Muscle of leg (tissue), 11 donors: ENCODE measurements around the gene CNPY1. TPM values are rescaled to one million over a fixed set of nuclear protein-coding genes. Genes with fewer than 3 reads are reported as not detected.
A peak's percentile ranks its signal among the peaks of the same experiment; 100 is the strongest.

Experiments used
- DNase-seq: peaks from one replicate; pipeline ENCODE4 v3.0.0; 2013
- H3K27ac ChIP-seq: one replicate; pipeline ENCODE4 v1.5.1; 2013; ENCODE audit warnings: mild to moderate bottlenecking, low read length, control low read depth
- H3K27me3 ChIP-seq: one replicate; pipeline ENCODE4 v1.6.1; 2013; ENCODE audit warnings: low read length; ENCODE audit not compliant: control insufficient read depth, insufficient read depth
- H3K36me3 ChIP-seq: one replicate; pipeline ENCODE4 v1.6.1; 2013; ENCODE audit warnings: low read length; ENCODE audit not compliant: control insufficient read depth, insufficient read depth
- H3K4me1 ChIP-seq: one replicate; pipeline ENCODE4 v1.6.1; 2013; ENCODE audit warnings: low read length; ENCODE audit not compliant: control insufficient read depth, insufficient read depth
- H3K4me3 ChIP-seq: one replicate; pipeline ENCODE4 v1.5.1; 2013; ENCODE audit warnings: low read length, control low read depth
- H3K9me3 ChIP-seq: replicated peaks from 2 replicates; pipeline ENCODE4 v1.6.1; 2013; ENCODE audit warnings: low read depth, low read length; ENCODE audit not compliant: control insufficient read depth
- WGBS: methylation state at CpG from one replicate; pipeline ENCODE4 v1.1.5; 2013; ENCODE audit warnings: missing lambda C conversion rate; ENCODE audit not compliant: insufficient coverage; 5-methylcytosine and 5-hydroxymethylcytosine counted together
- polyA plus RNA-seq, 8 donors: library from polyadenylated mRNA; unstranded; fragments of 120-200 nt; gene quantifications; one replicate each; pipeline versions ENCODE4 v1.2.1 to v1.2.3, GENCODE V29; 2013; ENCODE audit warnings: inconsistent platforms in 1 of 8, low replicate concordance in 1 of 8; ENCODE audit not compliant: insufficient read length in 8 of 8, insufficient read depth in 1 of 8
- total RNA-seq: library from RNA; stranded (reverse); fragments of 120-200 nt; gene quantifications from one replicate; pipeline ENCODE4 v1.2.4, GENCODE V29; 2013

CNPY1 gene
- total and polyA plus RNA-seq, 9 donors = 0.11 to 0.44 (median 0.18) TPM; not detected in 6

DNA sequence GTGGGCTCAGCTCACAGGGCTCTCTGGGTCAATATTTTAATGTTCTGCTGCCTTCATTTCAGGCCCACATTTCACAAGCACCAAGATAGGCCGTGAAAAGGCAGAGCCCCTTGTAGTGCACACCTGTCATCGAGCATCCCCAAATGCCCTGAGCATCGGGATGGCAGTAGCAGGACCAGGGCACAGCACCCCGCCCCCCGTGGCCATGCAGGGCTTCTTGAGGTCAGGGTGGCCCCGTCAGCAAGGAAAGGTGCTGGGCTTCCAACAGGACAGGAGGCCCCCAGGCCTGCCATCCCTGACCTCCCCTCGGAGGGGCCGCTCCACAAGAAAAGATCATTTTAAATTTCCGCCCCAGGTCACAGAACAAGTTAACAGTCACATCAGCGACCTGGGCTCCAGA lies 2.9 kb upstream of the CNPY1 start:
- H3K36me3 ChIP-seq = no peaks in the 10 kb centered on the region
- no peak for DNase-seq
- peaks cover 2% of the 10 kb centered on the region for H3K9me3 ChIP-seq
- H3K27ac ChIP-seq = no peak overlapping the region
- H3K4me3 ChIP-seq = no peak overlapping the region
- no peaks in the 10 kb centered on the region for H3K4me1 ChIP-seq
- H3K27me3 ChIP-seq = peaks cover 11% of the 10 kb centered on the region
- WGBS = 87% methylated on average over 9 of the region's 10 CpGs

- WGBS = 90% methylated on average over 7 of the region's 12 CpGs
- no peaks in the 10 kb centered on the region for H3K36me3 ChIP-seq
Observed at GRCh38 chr7:155547161-155547791, 917 bp upstream of the CNPY1 start.

DNA sequence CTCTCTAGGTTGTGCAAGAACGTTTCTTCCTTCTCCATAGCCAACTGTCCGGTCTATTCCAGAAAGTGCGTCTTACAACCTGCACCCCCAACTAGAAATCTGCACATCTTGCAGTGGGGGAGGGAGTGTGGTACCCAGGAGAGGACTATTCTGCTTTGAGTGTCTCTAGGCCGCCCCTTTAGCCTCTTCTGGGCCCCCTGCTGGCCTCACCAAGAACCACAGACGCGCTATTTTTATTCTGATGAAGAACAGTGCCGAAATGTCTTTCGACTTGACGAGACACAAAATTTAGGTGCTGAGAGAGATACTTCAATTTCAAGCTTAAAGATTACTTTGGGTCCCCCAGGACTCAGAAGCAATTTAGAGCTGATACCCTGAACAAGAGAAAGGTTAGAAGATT lies 1.0 kb downstream of the CNPY1 start:
- WGBS = 81% methylated on average over 6 of the region's 9 CpGs
- peaks cover 9% of the 10 kb centered on the region for H3K4me1 ChIP-seq
- peaks cover 16% of the 10 kb centered on the region for H3K27me3 ChIP-seq
- no peak overlapping the region for H3K4me3 ChIP-seq
- no peak for DNase-seq
- no peaks in the 10 kb centered on the region for H3K9me3 ChIP-seq
- no peak overlapping the region for H3K27ac ChIP-seq
- no peaks in the 10 kb centered on the region for H3K36me3 ChIP-seq

More at GRCh38 chr7:155547161-155547791, 917 bp upstream of the CNPY1 start:
- no peak for DNase-seq
- Histone ChIP-seq H3K4me3 (no peak overlapping the region), H3K9me3 (no peaks in the 10 kb centered on the region), H3K27me3 (peaks cover 11% of the 10 kb centered on the region), H3K27ac (no peak overlapping the region), H3K4me1 (peaks cover 9% of the 10 kb centered on the region)

DNA sequence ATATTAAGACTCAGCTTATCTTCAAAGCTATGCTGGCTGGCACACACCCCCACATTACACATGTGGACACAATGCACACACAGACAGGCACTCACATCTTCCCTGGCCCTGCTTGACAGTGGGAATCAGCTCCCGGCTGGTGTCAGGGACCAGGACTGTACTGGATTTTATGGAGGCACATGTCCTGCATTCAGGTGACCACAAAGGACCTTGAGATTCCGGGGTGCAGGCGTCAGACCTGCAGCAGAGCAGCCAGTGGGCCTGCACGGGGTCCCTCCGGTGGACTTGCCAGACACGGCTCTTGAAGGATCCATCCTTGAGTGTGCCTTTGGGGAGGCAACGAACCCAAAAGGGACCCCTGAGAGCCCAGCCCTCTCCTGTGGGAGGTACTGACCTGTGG lies 1.9 kb downstream of the CNPY1 start:
- H3K36me3 ChIP-seq = no peaks in the 10 kb centered on the region
- DNase-seq = no peak
- H3K4me1 ChIP-seq = peaks cover 9% of the 10 kb centered on the region
- H3K27ac ChIP-seq = no peak overlapping the region
- no peak overlapping the region for H3K4me3 ChIP-seq
- H3K27me3 ChIP-seq = peaks cover 16% of the 10 kb centered on the region
- no peaks in the 10 kb centered on the region for H3K9me3 ChIP-seq
- 82% methylated on average over 6 of the region's 7 CpGs for WGBS

- no peak overlapping the region for H3K4me3 ChIP-seq
- H3K27ac ChIP-seq = no peak overlapping the region
- H3K27me3 ChIP-seq = peaks cover 19% of the 10 kb centered on the region
- H3K4me1 ChIP-seq = peaks cover 9% of the 10 kb centered on the region
- DNase-seq = no peak
- 88% methylated on average over 8 of the region's 9 CpGs for WGBS
- no peaks in the 10 kb centered on the region for H3K9me3 ChIP-seq
- no peaks in the 10 kb centered on the region for H3K36me3 ChIP-seq
Observed at GRCh38 chr7:155543926-155544325, 2.4 kb downstream of the CNPY1 start.

- DNase-seq = peak; percentile 12
- Histone ChIP-seq H3K4me3 (no peak overlapping the region), H3K36me3 (no peaks in the 10 kb centered on the region), H3K4me1 (peaks cover 9% of the 10 kb centered on the region), H3K27me3 (peaks cover 24% of the 10 kb centered on the region), H3K27ac (no peak overlapping the region), H3K9me3 (no peaks in the 10 kb centered on the region)
- 69% methylated on average over 11 of the region's 21 CpGs for WGBS
Observed at GRCh38 chr7:155543011-155543876, 3.1 kb downstream of the CNPY1 start.

- Histone ChIP-seq H3K9me3 (no peaks in the 10 kb centered on the region), H3K27ac (no peak overlapping the region), H3K27me3 (peaks cover 29% of the 10 kb centered on the region), H3K4me1 (peaks cover 9% of the 10 kb centered on the region), H3K4me3 (no peak overlapping the region), H3K36me3 (no peaks in the 10 kb centered on the region)
- WGBS = 45% methylated on average over 12 of the region's 19 CpGs
- no peak for DNase-seq
Observed at GRCh38 chr7:155541986-155542675, 4.2 kb downstream of the CNPY1 start.

GRCh38 chr7:155540553-155540952 lies 5.8 kb downstream of the CNPY1 start:
- Histone ChIP-seq H3K9me3 (no peaks in the 10 kb centered on the region), H3K4me3 (no peak overlapping the region), H3K27me3 (peaks cover 41% of the 10 kb centered on the region), H3K4me1 (peaks cover 9% of the 10 kb centered on the region), H3K27ac (no peak overlapping the region), H3K36me3 (no peaks in the 10 kb centered on the region)
- DNase-seq = no peak
- 61% methylated on average over 9 of the region's 12 CpGs for WGBS

GRCh38 chr7:155538293-155538692 lies 8.1 kb downstream of the CNPY1 start:
- Histone ChIP-seq H3K27ac (no peak overlapping the region), H3K36me3 (no peaks in the 10 kb centered on the region), H3K27me3 (peaks cover 57% of the 10 kb centered on the region), H3K4me1 (peaks cover 10% of the 10 kb centered on the region), H3K4me3 (no peak overlapping the region), H3K9me3 (no peaks in the 10 kb centered on the region)
- no peak for DNase-seq
- 35% methylated on average over 5 of the region's 9 CpGs for WGBS

- DNase-seq = no peak
- no peaks in the 10 kb centered on the region for H3K36me3 ChIP-seq
- H3K4me1 ChIP-seq = peaks cover 12% of the 10 kb centered on the region
- no peak overlapping the region for H3K27ac ChIP-seq
- H3K4me3 ChIP-seq = no peak overlapping the region
- WGBS = 70% methylated on average over 3 of the region's 8 CpGs
- H3K9me3 ChIP-seq = no peaks in the 10 kb centered on the region
- H3K27me3 ChIP-seq = peaks cover 72% of the 10 kb centered on the region
Observed at GRCh38 chr7:155536451-155536850, 9.9 kb downstream of the CNPY1 start.
